AG09309 (cell line): ENCODE data around the gene DISP2.

Experiments used
- DNase-seq: peaks from one replicate; pipeline ENCODE4 v3.0.0-alpha.2; 2010; ENCODE audit warnings: low read depth
- H3K4me3 ChIP-seq: 2 replicates; pipeline ENCODE4 v1.5.1; 2011; ENCODE audit warnings: mild to moderate bottlenecking, low read depth, low read length, moderate library complexity; ENCODE audit not compliant: control insufficient read depth
- TF ChIP-seq, protein P1 (sequence below): IDR thresholded peaks from 2 replicates; pipeline ENCODE4 v1.5.1; 2011; ENCODE audit warnings: mild to moderate bottlenecking, low read depth, low read length, inconsistent platforms; ENCODE audit not compliant: insufficient read depth, control insufficient read depth; ENCODE audit errors: missing control alignments

The DISP2 gene

DNA sequence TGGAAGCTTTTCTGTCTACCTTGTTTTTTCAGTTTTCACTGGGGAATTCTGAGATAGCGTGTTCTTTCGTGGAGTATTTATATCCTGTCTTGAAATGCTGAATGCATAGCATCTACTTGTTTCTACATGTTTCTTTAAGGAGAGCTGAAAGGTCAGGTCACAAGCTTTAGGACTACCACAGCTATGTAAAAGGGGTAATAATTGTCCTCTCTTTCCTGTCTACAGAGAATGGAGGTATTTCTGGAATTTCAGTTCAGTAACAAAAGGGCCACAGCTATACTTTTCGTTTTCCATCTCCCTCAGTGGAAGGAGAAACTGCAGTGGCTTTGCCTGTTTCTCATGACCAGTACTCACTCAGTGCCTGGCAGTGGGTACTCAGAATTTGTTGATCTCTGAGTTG lies 29.8 kb upstream of the DISP2 start:
- no peak overlapping the region for H3K4me3 ChIP-seq
- TF ChIP-seq, protein P1, sequence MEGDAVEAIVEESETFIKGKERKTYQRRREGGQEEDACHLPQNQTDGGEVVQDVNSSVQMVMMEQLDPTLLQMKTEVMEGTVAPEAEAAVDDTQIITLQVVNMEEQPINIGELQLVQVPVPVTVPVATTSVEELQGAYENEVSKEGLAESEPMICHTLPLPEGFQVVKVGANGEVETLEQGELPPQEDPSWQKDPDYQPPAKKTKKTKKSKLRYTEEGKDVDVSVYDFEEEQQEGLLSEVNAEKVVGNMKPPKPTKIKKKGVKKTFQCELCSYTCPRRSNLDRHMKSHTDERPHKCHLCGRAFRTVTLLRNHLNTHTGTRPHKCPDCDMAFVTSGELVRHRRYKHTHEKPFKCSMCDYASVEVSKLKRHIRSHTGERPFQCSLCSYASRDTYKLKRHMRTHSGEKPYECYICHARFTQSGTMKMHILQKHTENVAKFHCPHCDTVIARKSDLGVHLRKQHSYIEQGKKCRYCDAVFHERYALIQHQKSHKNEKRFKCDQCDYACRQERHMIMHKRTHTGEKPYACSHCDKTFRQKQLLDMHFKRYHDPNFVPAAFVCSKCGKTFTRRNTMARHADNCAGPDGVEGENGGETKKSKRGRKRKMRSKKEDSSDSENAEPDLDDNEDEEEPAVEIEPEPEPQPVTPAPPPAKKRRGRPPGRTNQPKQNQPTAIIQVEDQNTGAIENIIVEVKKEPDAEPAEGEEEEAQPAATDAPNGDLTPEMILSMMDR: no peak
- DNase-seq: no peak

DNA sequence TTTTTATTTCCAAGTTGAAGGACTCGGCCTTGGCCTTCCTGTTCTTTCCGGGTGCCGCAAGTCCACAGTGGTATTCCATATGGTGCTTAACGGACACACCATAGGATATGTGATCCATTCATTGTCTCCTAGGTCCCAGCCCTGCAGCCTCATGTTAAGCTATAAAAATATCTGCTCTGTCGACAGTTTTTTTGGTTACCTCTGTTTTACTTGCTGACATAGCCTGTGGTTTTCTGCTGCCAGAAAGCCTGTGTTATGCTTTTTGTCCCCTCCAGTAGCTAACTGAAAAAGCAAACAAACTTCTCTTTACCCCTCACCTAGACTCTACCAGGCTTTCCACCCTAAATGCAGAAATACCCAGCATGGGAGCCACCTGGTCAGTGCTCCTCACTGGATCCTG lies 29.3 kb upstream of the DISP2 start:
- no peak overlapping the region for H3K4me3 ChIP-seq
- TF ChIP-seq, protein P1: no peak
- DNase-seq: no peak

DNA sequence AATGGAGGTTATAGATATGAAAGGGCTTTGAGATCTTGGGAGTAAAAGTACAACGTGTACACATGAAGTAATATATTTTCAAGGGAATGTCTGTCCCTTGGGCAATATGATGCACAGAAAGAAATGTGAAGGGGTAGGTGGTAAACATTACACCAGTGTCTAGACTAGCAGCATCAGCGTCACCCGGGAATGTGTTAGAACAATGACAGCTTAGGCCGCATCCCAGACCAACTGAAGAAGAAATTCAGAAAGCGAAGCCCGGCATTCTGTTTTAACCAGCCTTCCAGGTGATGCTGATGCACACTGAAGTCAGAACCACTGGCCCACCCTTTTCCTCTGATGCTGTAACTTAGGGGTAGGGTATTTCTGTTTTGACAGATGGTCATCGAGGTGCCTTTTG lies 28.2 kb upstream of the DISP2 start:
- TF ChIP-seq, protein P1: no peak
- DNase-seq: no peak
- no peak overlapping the region for H3K4me3 ChIP-seq

DNA sequence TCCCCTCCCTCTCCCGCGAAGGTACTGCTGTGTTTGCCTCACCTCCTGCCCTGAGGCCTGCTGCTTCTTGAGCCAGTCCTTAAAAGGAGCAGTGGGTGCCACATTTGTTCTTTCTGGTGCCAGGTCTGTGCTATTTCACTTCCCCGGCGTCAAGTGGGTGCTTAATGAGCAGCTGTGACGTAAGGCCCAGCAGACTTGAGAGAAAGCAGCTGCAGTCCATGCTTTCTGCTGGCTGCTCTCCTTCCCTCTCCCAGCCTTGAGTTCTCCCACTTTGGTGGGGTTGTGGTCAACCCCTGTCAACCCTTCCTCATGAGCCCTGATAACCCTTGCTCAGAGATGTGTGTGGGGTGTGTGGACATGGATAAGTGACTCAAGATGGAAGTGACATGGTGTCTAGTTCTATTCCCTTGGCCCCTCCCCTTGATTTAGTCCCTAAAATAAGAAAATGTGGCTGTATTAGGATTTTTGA lies 27.6 kb upstream of the DISP2 start:
- DNase-seq: no peak
- TF ChIP-seq, protein P1: no peak

DNA sequence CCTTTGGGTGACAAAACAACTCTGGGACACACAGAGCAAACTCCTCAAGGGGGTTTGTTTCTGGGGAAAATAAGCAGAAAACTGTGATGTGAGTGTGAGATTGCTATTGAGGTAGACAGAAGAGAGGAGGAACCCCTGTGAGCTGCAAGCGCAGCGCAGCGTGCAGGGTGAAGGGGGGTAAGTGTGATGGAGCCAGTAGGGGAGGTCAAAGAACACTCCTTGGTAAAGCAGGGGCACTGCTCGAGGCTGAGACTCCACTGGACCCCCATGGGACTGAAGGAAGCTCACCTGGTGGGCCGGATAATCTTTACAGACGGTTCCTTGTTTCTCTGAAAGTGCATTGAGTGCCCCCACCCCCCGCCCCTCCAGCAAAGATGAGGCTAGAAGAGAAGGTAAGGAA lies 27.0 kb upstream of the DISP2 start:
- TF ChIP-seq, protein P1: no peak
- no peak overlapping the region for H3K4me3 ChIP-seq
- DNase-seq: no peak

More for the DNA sequence above, 27.6 kb upstream of the DISP2 start:
- no peak overlapping the region for H3K4me3 ChIP-seq

DNA sequence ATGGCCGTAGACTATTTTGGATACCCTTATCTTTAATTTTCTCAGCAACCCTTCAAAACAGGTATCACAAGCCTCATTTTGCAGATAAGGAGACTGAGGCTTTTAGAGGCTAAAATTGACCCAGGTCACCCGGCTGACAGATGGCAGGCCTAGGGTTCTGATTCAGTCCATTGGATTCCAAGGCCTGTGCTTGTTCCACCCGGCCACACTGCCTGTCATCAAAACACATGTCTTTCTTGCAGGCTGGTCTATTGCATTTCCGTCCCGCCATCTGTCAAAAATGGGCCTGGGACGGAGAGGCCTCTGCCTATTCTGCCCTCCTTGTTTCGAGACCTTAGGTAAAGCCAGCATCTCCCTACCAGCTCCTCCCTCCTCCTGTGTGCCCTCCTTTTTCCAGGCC lies 26.4 kb upstream of the DISP2 start:
- DNase-seq: no peak
- H3K4me3 ChIP-seq: no peak overlapping the region
- TF ChIP-seq, protein P1: no peak
